Mesenchymal stem cell (in vitro differentiated cells and primary cell): ENCODE measurements around the gene ADAMTSL3.
A peak's percentile ranks its signal among the peaks of the same experiment; 100 is the strongest.

Source experiments
- DNase-seq: peaks from one replicate; pipeline ENCODE4 v3.0.0-alpha.2; 2013
- H2AFZ ChIP-seq: one replicate; pipeline ENCODE4 v1.6.1; 2013; ENCODE audit warnings: low read depth, mild to moderate bottlenecking, control low read depth, inconsistent platforms, low read length, moderate library complexity
- H2AK5ac ChIP-seq: 2 replicates; pipeline ENCODE4 v1.6.1; 2013; ENCODE audit warnings: low read length, moderate library complexity, mild to moderate bottlenecking, inconsistent platforms; ENCODE audit not compliant: severe bottlenecking
- H2BK120ac ChIP-seq: one replicate; pipeline ENCODE4 v1.6.1; 2013; ENCODE audit warnings: low read depth, mild to moderate bottlenecking, inconsistent platforms, low read length, moderate library complexity
- H2BK12ac ChIP-seq, 2 experiments: one replicate each; pipeline ENCODE4 v1.6.1; 2013; ENCODE audit warnings: inconsistent platforms in 2 of 2, low read length in 2 of 2, mild to moderate bottlenecking in 2 of 2, moderate library complexity in 2 of 2, control low read depth in 1 of 2
- H2BK15ac ChIP-seq: one replicate; pipeline ENCODE4 v1.6.1; 2013; ENCODE audit warnings: mild to moderate bottlenecking, low read depth, inconsistent platforms; ENCODE audit not compliant: poor library complexity, severe bottlenecking
- H2BK5ac ChIP-seq: 2 replicates; pipeline ENCODE4 v1.6.1; 2013; ENCODE audit warnings: low read depth, mild to moderate bottlenecking, low read length, control low read depth, inconsistent platforms; ENCODE audit not compliant: poor library complexity, severe bottlenecking
- H3K14ac ChIP-seq, 2 experiments: one replicate each; pipeline ENCODE4 v1.6.1; 2013; ENCODE audit warnings: inconsistent platforms in 2 of 2, low read length in 2 of 2, control low read depth in 1 of 2, mild to moderate bottlenecking in 1 of 2, moderate library complexity in 1 of 2
- H3K18ac ChIP-seq, 2 experiments: one replicate each; pipeline ENCODE4 v1.6.1; 2013; ENCODE audit warnings: inconsistent platforms in 2 of 2, low read length in 2 of 2, control low read depth in 1 of 2, low read depth in 1 of 2, mild to moderate bottlenecking in 1 of 2
- H3K23ac ChIP-seq, 2 experiments: one replicate each; pipeline ENCODE4 v1.6.1; 2013; ENCODE audit warnings: inconsistent platforms in 2 of 2, low read length in 2 of 2, mild to moderate bottlenecking in 2 of 2, moderate library complexity in 2 of 2, control low read depth in 1 of 2
- H3K27ac ChIP-seq: 2 replicates; pipeline ENCODE4 v1.5.1; 2013; ENCODE audit warnings: mild to moderate bottlenecking, moderate library complexity, low read length, control low read depth, inconsistent platforms; ENCODE audit not compliant: poor library complexity, severe bottlenecking
- H3K27me3 ChIP-seq, 2 experiments: 2 replicates each; pipeline versions ENCODE4 v1.6.1 to v1.7.0; 2013; ENCODE audit warnings: low read length in 2 of 2, mild to moderate bottlenecking in 2 of 2, moderate library complexity in 2 of 2, control low read depth in 1 of 2, inconsistent platforms in 1 of 2; ENCODE audit not compliant: control insufficient read depth in 1 of 2, insufficient read depth in 1 of 2
- H3K36me3 ChIP-seq, 2 experiments: 2 replicates each; pipeline versions ENCODE4 v1.6.1 to v1.7.0; 2013; ENCODE audit warnings: low read length in 2 of 2, control low read depth in 1 of 2, inconsistent platforms in 1 of 2, low read depth in 1 of 2, mild to moderate bottlenecking in 1 of 2; ENCODE audit not compliant: insufficient read depth in 2 of 2, control insufficient read depth in 1 of 2
- H3K4ac ChIP-seq, 2 experiments: one replicate each; pipeline ENCODE4 v1.6.1; 2013; ENCODE audit warnings: inconsistent platforms in 2 of 2, low read length in 2 of 2, mild to moderate bottlenecking in 2 of 2, moderate library complexity in 2 of 2, control low read depth in 1 of 2, low read depth in 1 of 2
- H3K4me1 ChIP-seq: 2 replicates; pipeline ENCODE4 v1.6.1; 2013; ENCODE audit warnings: low read depth, low read length, control low read depth; ENCODE audit not compliant: control insufficient read depth, insufficient read depth
- H3K4me2 ChIP-seq: 2 replicates; pipeline ENCODE4 v1.6.1; 2013; ENCODE audit warnings: low read length, mild to moderate bottlenecking, inconsistent platforms; ENCODE audit not compliant: poor library complexity, severe bottlenecking
- H3K4me3 ChIP-seq, 2 experiments: 2 replicates each; pipeline versions ENCODE4 v1.5.1 to v1.7.0; 2013; ENCODE audit warnings: low read length in 2 of 2, mild to moderate bottlenecking in 2 of 2, control low read depth in 1 of 2, low read depth in 1 of 2; ENCODE audit not compliant: insufficient read depth in 1 of 2
- H3K79me1 ChIP-seq: replicated peaks from 2 replicates; pipeline ENCODE4 v1.6.1; 2013; ENCODE audit warnings: mild to moderate bottlenecking, control low read depth, low read length, inconsistent platforms; ENCODE audit not compliant: poor library complexity, severe bottlenecking
- H3K9ac ChIP-seq: 2 replicates; pipeline ENCODE4 v1.7.0; 2013; ENCODE audit warnings: mild to moderate bottlenecking, low read length, moderate library complexity
- H3K9me3 ChIP-seq: 2 replicates; pipeline ENCODE4 v1.7.0; 2013; ENCODE audit warnings: mild to moderate bottlenecking, low read length; ENCODE audit not compliant: control insufficient read depth
- H4K8ac ChIP-seq: one replicate; pipeline ENCODE4 v1.6.1; 2013; ENCODE audit warnings: inconsistent platforms, mild to moderate bottlenecking, low read length, moderate library complexity
- H4K91ac ChIP-seq: one replicate; pipeline ENCODE4 v1.6.1; 2013; ENCODE audit warnings: mild to moderate bottlenecking, low read length, inconsistent platforms
- WGBS: methylation state at CpG from one replicate; pipeline ENCODE4 v1.1.7; 2013; ENCODE audit warnings: mixed read lengths; 5-methylcytosine and 5-hydroxymethylcytosine counted together

Gene ADAMTSL3

DNA sequence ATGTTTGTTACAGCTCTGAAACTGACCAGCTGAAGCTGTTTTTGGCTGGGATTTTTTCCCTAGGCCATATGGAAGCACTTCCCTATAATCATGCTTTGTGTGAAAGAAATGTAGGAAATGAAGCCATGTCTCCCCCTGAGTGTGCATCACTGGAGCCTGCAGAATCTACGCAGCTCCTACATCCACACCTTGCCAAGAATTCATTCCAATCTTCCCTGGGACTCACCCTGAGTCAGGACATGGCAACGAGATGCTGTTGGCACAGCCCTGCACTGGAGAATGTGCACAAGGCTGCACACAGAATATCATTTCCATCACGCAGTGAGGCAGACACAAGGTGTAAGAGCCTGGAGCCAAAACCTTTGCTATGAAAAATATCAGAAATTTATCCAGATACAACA is 189.5 kb downstream of the ADAMTSL3 start:
- Histone ChIP-seq H3K36me3 (no peaks in the 10 kb centered on the region), H3K4ac (no peak overlapping the region), H3K4me2 (no peak overlapping the region), H2AFZ (no peak overlapping the region), H3K14ac (no peak overlapping the region), H3K9me3 (no peaks in the 10 kb centered on the region), H3K18ac (no peak overlapping the region), H4K8ac (no peak overlapping the region), H2BK12ac (no peak overlapping the region), H3K79me1 (no peaks in the 10 kb centered on the region), H3K4me1 (no peaks in the 10 kb centered on the region), H3K23ac (peak overlapping the region in 1 of 2 experiments; percentile 45), H2AK5ac (no peak overlapping the region), H2BK5ac (no peak overlapping the region), H3K27ac (no peak overlapping the region), H3K27me3 (no peaks in the 10 kb centered on the region), H4K91ac (no peak overlapping the region), H2BK120ac (no peak overlapping the region), H2BK15ac (no peak overlapping the region), H3K4me3 (no peak overlapping the region), H3K9ac (no peak overlapping the region)
- 77% methylated on average over 2 of the region's 3 CpGs for WGBS
- no peak for DNase-seq

DNA sequence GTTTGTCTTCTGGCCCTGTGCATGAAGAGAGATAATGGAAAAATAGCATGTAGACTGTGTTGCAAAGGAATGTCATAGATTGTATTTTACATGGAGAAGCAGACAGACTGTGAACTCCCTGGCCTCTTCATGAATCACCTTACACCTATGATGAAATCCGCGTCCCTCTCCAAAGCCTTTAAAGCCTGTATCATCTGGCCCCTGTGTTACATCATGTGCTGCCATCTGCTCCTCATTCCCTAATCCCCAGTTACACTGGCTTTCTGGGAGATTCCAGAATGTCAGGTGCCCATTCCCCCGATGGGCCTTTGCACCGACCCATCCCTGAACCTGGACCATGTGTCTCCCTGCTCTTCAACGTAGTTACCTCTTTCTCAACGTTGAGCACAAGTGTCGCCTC is 190.8 kb downstream of the ADAMTSL3 start:
- Histone ChIP-seq H3K79me1 (no peaks in the 10 kb centered on the region), H2BK15ac (no peak overlapping the region), H3K4me3 (peak overlapping the region in 1 of 2 experiments; percentile 14), H2AFZ (no peak overlapping the region), H4K8ac (no peak overlapping the region), H2BK12ac (peak overlapping the region in 1 of 2 experiments; percentile 54), H3K4me1 (no peaks in the 10 kb centered on the region), H2BK5ac (no peak overlapping the region), H3K27ac (no peak overlapping the region), H3K18ac (peak overlapping the region in 1 of 2 experiments; percentile 50), H3K23ac (no peak overlapping the region), H3K27me3 (no peaks in the 10 kb centered on the region), H2AK5ac (no peak overlapping the region), H3K4me2 (no peak overlapping the region), H2BK120ac (no peak overlapping the region), H3K4ac (no peak overlapping the region), H3K9ac (peak overlapping the region; percentile 40), H4K91ac (peak overlapping the region; percentile 14), H3K14ac (no peak overlapping the region), H3K36me3 (no peaks in the 10 kb centered on the region), H3K9me3 (no peaks in the 10 kb centered on the region)
- WGBS = 97% methylated on average over 7 of the region's 7 CpGs
- peak; percentile 46 for DNase-seq

DNA sequence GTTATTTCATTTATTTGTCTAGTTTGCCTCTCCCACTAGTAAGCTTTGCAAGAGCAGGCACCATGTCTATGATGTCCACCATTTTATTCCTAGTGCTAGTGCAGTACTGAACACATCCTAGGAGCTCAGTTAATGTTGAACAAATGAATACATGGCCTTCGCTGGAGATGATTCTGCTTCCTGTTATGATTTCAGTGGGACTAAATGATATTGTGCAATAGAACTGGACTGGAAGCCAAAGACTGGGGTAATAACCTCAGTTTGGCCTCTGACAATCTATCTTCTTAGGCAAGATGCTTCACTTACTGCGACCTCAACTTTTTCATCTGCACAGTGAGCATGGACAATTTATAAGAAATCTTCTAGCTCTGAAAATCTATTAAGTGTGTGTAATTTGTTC is 191.3 kb downstream of the ADAMTSL3 start:
- Histone ChIP-seq H3K18ac (no peak overlapping the region), H4K8ac (no peak overlapping the region), H2AFZ (no peak overlapping the region), H2BK15ac (no peak overlapping the region), H3K27me3 (no peaks in the 10 kb centered on the region), H3K23ac (no peak overlapping the region), H2BK120ac (no peak overlapping the region), H2AK5ac (no peak overlapping the region), H3K4me2 (no peak overlapping the region), H3K14ac (no peak overlapping the region), H3K79me1 (no peaks in the 10 kb centered on the region), H3K9me3 (no peaks in the 10 kb centered on the region), H3K27ac (no peak overlapping the region), H3K4ac (no peak overlapping the region), H2BK5ac (no peak overlapping the region), H3K4me3 (peak overlapping the region in 1 of 2 experiments; percentile 14), H2BK12ac (no peak overlapping the region), H3K4me1 (no peaks in the 10 kb centered on the region), H4K91ac (no peak overlapping the region), H3K36me3 (no peaks in the 10 kb centered on the region), H3K9ac (peak overlapping the region; percentile 40)
- peak; percentile 61 for DNase-seq
- 30% methylated on average over 1 of the region's 2 CpGs for WGBS

DNA sequence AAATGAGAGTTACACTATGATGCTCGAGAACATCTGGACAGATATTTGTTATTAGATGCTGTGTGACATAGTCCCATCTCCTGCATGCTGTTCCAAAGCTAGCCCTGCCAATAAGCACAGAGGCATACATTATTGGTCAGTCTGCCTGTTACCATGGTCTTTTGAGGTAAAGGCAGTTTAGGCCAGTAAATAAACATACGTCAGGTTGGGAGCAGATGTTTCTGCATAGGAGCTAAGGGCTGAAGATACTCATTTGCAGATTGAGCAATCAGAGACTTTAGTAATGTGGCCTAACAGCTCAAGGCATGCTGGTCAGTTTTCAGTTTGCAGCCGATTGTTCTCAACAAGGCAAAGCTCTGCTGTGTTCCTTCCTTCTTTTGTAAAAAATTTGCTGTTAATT is 192.9 kb downstream of the ADAMTSL3 start:
- Histone ChIP-seq H3K4me2 (no peak overlapping the region), H3K14ac (no peak overlapping the region), H3K9me3 (no peaks in the 10 kb centered on the region), H4K91ac (no peak overlapping the region), H2BK5ac (no peak overlapping the region), H3K4ac (no peak overlapping the region), H2BK120ac (no peak overlapping the region), H3K27ac (no peak overlapping the region), H3K4me1 (no peaks in the 10 kb centered on the region), H3K9ac (peak overlapping the region; percentile 53), H2AFZ (no peak overlapping the region), H3K18ac (no peak overlapping the region), H3K27me3 (no peaks in the 10 kb centered on the region), H3K79me1 (no peaks in the 10 kb centered on the region), H2BK12ac (no peak overlapping the region), H3K36me3 (no peaks in the 10 kb centered on the region), H2AK5ac (no peak overlapping the region), H4K8ac (no peak overlapping the region), H3K23ac (no peak overlapping the region), H3K4me3 (no peak overlapping the region), H2BK15ac (no peak overlapping the region)
- DNase-seq = peak; percentile 85
- 70% methylated on average over 3 of the region's 3 CpGs for WGBS
